Measurements from ENCODE around the gene MCM3.

The MCM3 gene

GRCh38 chr6:52261229-52261628 lies 23.3 kb downstream of the MCM3 start (continued):
- no peak for TF ChIP-seq ZNF645 (tag by site-specific recombination; IDR thresholded peaks at IDR 0.05)
- TF ChIP-seq IKZF3 (tag by site-specific recombination; IDR thresholded peaks at IDR 0.05): 0 out of 2 replicates have a peak, but pooled peaks have one; percentile 26
- TF ChIP-seq KLF10 (tag by site-specific recombination; IDR thresholded peaks at IDR 0.05): 0 out of 2 replicates have a peak, but pooled peaks have one; percentile 24
- no peak for TF ChIP-seq OVOL3 (tag by site-specific recombination; IDR thresholded peaks at IDR 0.05)
- TF ChIP-seq ZNF704 (tag by site-specific recombination; IDR thresholded peaks at IDR 0.05): no peak
- TF ChIP-seq MZF1 (tag by site-specific recombination; IDR thresholded peaks at IDR 0.05; ENCODE audit: borderline replicate concordance): 0 out of 2 replicates have a peak, but pooled peaks have one; percentile 35
- TF ChIP-seq SP7 (tag by site-specific recombination; IDR thresholded peaks at IDR 0.05): peak; percentile 38
- TF ChIP-seq ZEB2 (tag by site-specific recombination; IDR thresholded peaks at IDR 0.05): peak; percentile 56; the same call in 1 of the 2 replicates
- TF ChIP-seq TSHZ1 (tag by site-specific recombination; IDR thresholded peaks at IDR 0.05; ENCODE audit: borderline replicate concordance): peak; percentile 8; the same call in 1 of the 2 replicates
- TF ChIP-seq OSR2 (tag by site-specific recombination; IDR thresholded peaks at IDR 0.05): peak; percentile 65
- 0 out of 2 replicates have a peak, but pooled peaks have one; percentile 36 for TF ChIP-seq ZNF24 (tag by site-specific recombination; IDR thresholded peaks at IDR 0.05)

GRCh38 chr6:52260634-52261033 lies 23.9 kb downstream of the MCM3 start:
- CTCF ChIA-PET: interaction anchor here (0.8 to 12.1 kb wide), 10 partner anchors 8 to 403 kb away, joined by 3 to 146 read pairs (median 4); no protein-coding TSS in a partner anchor
- H3K4me1 ChIP-seq (ENCODE audit: control insufficient read depth, insufficient read depth, low read length): no peaks in the 10 kb centered on the region
- no peak for TF ChIP-seq SCRT2 (tag by site-specific recombination; IDR thresholded peaks at IDR 0.05)
- no peak for TF ChIP-seq ZNF341 (tag by site-specific recombination; IDR thresholded peaks at IDR 0.05; ENCODE audit: low read depth)
- TF ChIP-seq ZNF214 (tag by site-specific recombination; IDR thresholded peaks at IDR 0.05; ENCODE audit: borderline replicate concordance): no peak
- TF ChIP-seq ZNF324 (tag by site-specific recombination; IDR thresholded peaks at IDR 0.05): no peak
- TF ChIP-seq ZNF114 (tag by site-specific recombination; IDR thresholded peaks at IDR 0.05): no peak
- no peak for TF ChIP-seq ZNF23 (tag by site-specific recombination; IDR thresholded peaks at IDR 0.05; ENCODE audit: borderline replicate concordance)
- no peak for TF ChIP-seq HOXC10 (CRISPR knock-in tag; IDR thresholded peaks at IDR 0.05)
- TF ChIP-seq RBAK (tag by site-specific recombination; IDR thresholded peaks at IDR 0.05): no peak
- no peak for TF ChIP-seq ZNF169 (tag by site-specific recombination; IDR thresholded peaks at IDR 0.05)
- TF ChIP-seq GLIS1 (tag by site-specific recombination; IDR thresholded peaks at IDR 0.05): no peak
- no peak for TF ChIP-seq TSHZ1 (tag by site-specific recombination; IDR thresholded peaks at IDR 0.05; ENCODE audit: borderline replicate concordance)
- TF ChIP-seq ZNF660 (tag by site-specific recombination; IDR thresholded peaks at IDR 0.05): no peak
- no peak overlapping the region for H3K27ac ChIP-seq (ENCODE audit: extremely low read depth, low read depth, low read length)
- peaks cover 29 to 54% of the 10 kb centered on the region in 2 experiments for H3K36me3 ChIP-seq (ENCODE audit: control insufficient read depth in 2 of 2, insufficient read depth in 1 of 2, low read length in 2 of 2)
- H3K4me3 ChIP-seq (ENCODE audit: low read depth, low read length): no peak overlapping the region
- POLR2A ChIA-PET: interaction anchor here (1.1 to 1.6 kb wide), 4 partner anchors 14 to 95 kb away, joined by 4 to 5 read pairs (median 4); partner anchors contain the start of gene MCM3
- H3K9me3 ChIP-seq (ENCODE audit: control insufficient read depth, insufficient read depth, low read depth, low read length): no peaks in the 10 kb centered on the region
